Esophagus muscularis mucosa (tissue), 4 donors: ENCODE data around the gene CRYBG2.

Experiments used
- CTCF ChIP-seq, 3 experiments: fragments of 200-600 bp in 2 of 3; fragments of 450-650 bp in 1 of 3; sonication (generic) in 2 of 3; IDR thresholded peaks; one replicate each; pipeline ENCODE4 v1.5.1; 2017 to 2019; ENCODE audit warnings: antibody characterized with exemption in 3 of 3, mild to moderate bottlenecking in 2 of 3, moderate library complexity in 1 of 3
- EP300 ChIP-seq: sonication (generic); formaldehyde crosslinking; IDR thresholded peaks from one replicate; pipeline ENCODE4 v1.6.1; 2017; ENCODE audit warnings: antibody characterized with exemption
- POLR2A ChIP-seq: fragments of 450-650 bp; IDR thresholded peaks from one replicate; pipeline ENCODE4 v1.6.1; 2017; ENCODE audit warnings: antibody characterized with exemption, moderate library complexity, mild to moderate bottlenecking, low read depth

DNA sequence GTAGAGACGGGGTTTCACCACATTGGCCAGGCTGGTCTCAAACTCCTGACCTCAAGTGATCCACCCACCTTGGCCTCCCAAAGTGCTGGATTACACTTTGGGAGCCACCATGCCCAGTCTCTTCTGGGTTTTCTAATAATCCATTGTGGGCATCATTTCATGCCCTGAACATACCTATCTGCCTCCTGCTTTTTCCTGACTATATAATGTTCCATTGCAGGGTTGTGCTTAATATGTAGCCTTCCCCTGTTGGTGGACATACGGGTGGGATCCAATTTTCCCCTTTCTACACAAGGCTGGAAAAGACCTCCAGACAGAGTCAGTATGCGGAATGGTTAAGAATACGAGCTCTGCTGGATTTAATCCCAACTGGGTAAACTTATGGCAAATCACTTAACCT is 22.1 kb upstream of the CRYBG2 start:
- TF ChIP-seq POLR2A (no peak), CTCF (IDR thresholded peaks at IDR 0.05) (no peak), EP300 (no peak)
